Activated T-cell treated with anti-CD3 and anti-CD28 coated beads, Interleukin-2, amount 50 U/mL, for 1 hour (primary cell): ENCODE results near the gene TNPO3.

ENCODE experiments used
- DNase-seq: peaks from one replicate; pipeline ENCODE4 v3.0.0-alpha.2; 2020

The TNPO3 gene

GRCh38 chr7:129054438-129055293 is at the start of gene TNPO3:
Gene TNPO3, minus strand, starts transcription at chr7:129055111. Its CDS starts 341 bp downstream, at chr7:129054770.
- DNase-seq, result peak; percentile 90

- DNase-seq, result no peak
Measured at GRCh38 chr7:129103561-129104324, 48.8 kb upstream of the TNPO3 start.

GRCh38 chr7:129101746-129102145 is 46.8 kb upstream of the TNPO3 start:
- DNase-seq, result no peak

GRCh38 chr7:129100827-129101166 is 45.9 kb upstream of the TNPO3 start:
- no peak for DNase-seq

GRCh38 chr7:129098409-129099084 is 43.6 kb upstream of the TNPO3 start:
- no peak for DNase-seq

- no peak for DNase-seq
Measured at GRCh38 chr7:129095258-129095657, 40.3 kb upstream of the TNPO3 start.

- no peak for DNase-seq
Measured at GRCh38 chr7:129094501-129094900, 39.6 kb upstream of the TNPO3 start.

GRCh38 chr7:129093867-129094456 is 39.1 kb upstream of the TNPO3 start:
- DNase-seq, result no peak

- DNase-seq, result peak; percentile 92
Measured at GRCh38 chr7:129091484-129092002, 36.6 kb upstream of the TNPO3 start.

GRCh38 chr7:129090300-129090907 is 35.5 kb upstream of the TNPO3 start:
- no peak for DNase-seq

GRCh38 chr7:129089521-129090212 is 34.8 kb upstream of the TNPO3 start:
- no peak for DNase-seq

GRCh38 chr7:129084801-129085551 is 30.1 kb upstream of the TNPO3 start:
- no peak for DNase-seq

GRCh38 chr7:129083525-129083924 is 28.6 kb upstream of the TNPO3 start:
- DNase-seq, result no peak

GRCh38 chr7:129078455-129078854 is 23.5 kb upstream of the TNPO3 start:
- DNase-seq, result no peak

- no peak for DNase-seq
Measured at GRCh38 chr7:129076886-129077285, 22.0 kb upstream of the TNPO3 start.

- no peak for DNase-seq
Measured at GRCh38 chr7:129074994-129075393, 20.1 kb upstream of the TNPO3 start.

GRCh38 chr7:129074361-129074871 is 19.5 kb upstream of the TNPO3 start:
- no peak for DNase-seq

GRCh38 chr7:129073738-129074137 is 18.8 kb upstream of the TNPO3 start:
- DNase-seq, result no peak

- DNase-seq, result no peak
Measured at GRCh38 chr7:129073204-129073603, 18.3 kb upstream of the TNPO3 start.

GRCh38 chr7:129072479-129073011 is 17.6 kb upstream of the TNPO3 start:
- DNase-seq, result no peak

- DNase-seq, result no peak
Measured at GRCh38 chr7:129069021-129069420, 14.1 kb upstream of the TNPO3 start.
